Natural killer cell (primary cell): ENCODE results near the gene BPIFB1. TPM values are rescaled to one million over a fixed set of nuclear protein-coding genes. Genes with fewer than 3 reads are reported as not detected.

ENCODE experiments used
- ATAC-seq, 3 donors: fragments of 150-1000 bp in 2 of 3; fragments of 200-7000 bp in 1 of 3; cut with Tn5 transposase; 1 replicate in 1 of 3; 2 replicates in 2 of 3; pipeline ENCODE4 v1.10.0; 2021; ENCODE audit warnings: mild to moderate bottlenecking in 2 of 3, moderate library complexity in 2 of 3
- DNase-seq, 2 donors: peaks; one replicate each; pipeline versions ENCODE4 v3.0.0 to v3.0.0-alpha.2; 2013 to 2021; ENCODE audit warnings: mixed read lengths in 1 of 2
- H3K27ac ChIP-seq: one replicate; pipeline ENCODE4 v1.5.1; 2013; ENCODE audit warnings: mild to moderate bottlenecking, low read length
- H3K27me3 ChIP-seq: one replicate; pipeline ENCODE4 v1.6.1; 2013; ENCODE audit warnings: low read length; ENCODE audit not compliant: control insufficient read depth, insufficient read depth
- H3K36me3 ChIP-seq: one replicate; pipeline ENCODE4 v1.6.1; 2013; ENCODE audit warnings: low read length; ENCODE audit not compliant: control insufficient read depth, insufficient read depth
- H3K4me1 ChIP-seq: one replicate; pipeline ENCODE4 v1.6.1; 2013; ENCODE audit warnings: low read length; ENCODE audit not compliant: control insufficient read depth, insufficient read depth
- H3K4me3 ChIP-seq: one replicate; pipeline ENCODE4 v1.5.1; 2013; ENCODE audit warnings: low read length
- H3K9me3 ChIP-seq: one replicate; pipeline ENCODE4 v1.6.1; 2013; ENCODE audit warnings: low read length; ENCODE audit not compliant: control insufficient read depth, insufficient read depth
- H3K27ac Mint-ChIP-seq, 2 donors: one replicate each; pipeline ENCODE4 v1.8.0; 2022; ENCODE audit warnings: mild to moderate bottlenecking in 2 of 2, mixed read lengths in 2 of 2, moderate library complexity in 1 of 2
- H3K27me3 Mint-ChIP-seq, 2 donors: one replicate each; pipeline ENCODE4 v1.8.0; 2022; ENCODE audit warnings: low read depth in 2 of 2, mixed read lengths in 2 of 2
- H3K36me3 Mint-ChIP-seq: one replicate; pipeline ENCODE4 v1.8.0; 2022; ENCODE audit warnings: mixed read lengths
- H3K4me1 Mint-ChIP-seq, 2 donors: one replicate each; pipeline ENCODE4 v1.8.0; 2022; ENCODE audit warnings: mixed read lengths in 2 of 2
- H3K4me3 Mint-ChIP-seq: one replicate; pipeline ENCODE4 v1.8.0; 2022; ENCODE audit warnings: mild to moderate bottlenecking, moderate library complexity, mixed read lengths
- H3K9me3 Mint-ChIP-seq, 2 donors: one replicate each; pipeline ENCODE4 v1.8.0; 2022; ENCODE audit warnings: mixed read lengths in 2 of 2
- WGBS: methylation state at CpG from one replicate; pipeline ENCODE4 v1.1.7; 2013; ENCODE audit warnings: missing lambda C conversion rate; ENCODE audit not compliant: insufficient coverage; 5-methylcytosine and 5-hydroxymethylcytosine counted together
- intact Hi-C: fragments of 100-400 bp; cut with micrococcal nuclease; formaldehyde crosslinking; loops from one replicate; pipeline ENCODE4 v1.14.2; 2022
- total RNA-seq, 4 donors: library from RNA; stranded (reverse); fragments of 120-200 nt in 1 of 4; gene quantifications; one replicate each; pipeline versions ENCODE4 v1.2.3 to v1.2.4, GENCODE V29; 2013 to 2022
- TF ChIP-seq, protein P1 (sequence below): fragments of 200-600 bp; IDR thresholded peaks from one replicate; pipeline ENCODE4 v1.8.0; 2022; ENCODE audit warnings: antibody characterized with exemption

BPIFB1 gene
- total RNA-seq, 3 donors from 2014 or later (not counting 1 experiment from before 2014, with no cell fraction given), result not detected

DNA sequence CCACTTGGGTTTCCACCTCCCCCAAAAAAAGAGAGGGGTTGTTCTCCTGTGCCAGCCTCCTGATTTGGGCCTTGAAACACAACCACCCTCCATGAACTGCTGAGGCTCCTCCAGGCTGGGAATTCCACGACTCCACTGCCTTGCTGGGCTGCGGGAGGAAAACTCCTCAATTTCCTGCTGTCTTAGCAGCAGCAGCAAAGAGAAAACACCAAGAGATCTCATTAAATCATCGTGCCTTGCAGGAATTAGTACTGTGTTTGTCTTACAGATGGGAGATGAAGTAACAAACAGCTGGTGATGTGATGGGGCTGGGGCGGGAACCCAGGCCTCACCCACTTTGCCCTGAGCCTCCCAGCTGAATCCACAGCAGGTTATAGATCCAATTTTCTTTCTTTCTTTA lies 29.0 kb downstream of the BPIFB1 start:
- TF ChIP-seq, protein P1, sequence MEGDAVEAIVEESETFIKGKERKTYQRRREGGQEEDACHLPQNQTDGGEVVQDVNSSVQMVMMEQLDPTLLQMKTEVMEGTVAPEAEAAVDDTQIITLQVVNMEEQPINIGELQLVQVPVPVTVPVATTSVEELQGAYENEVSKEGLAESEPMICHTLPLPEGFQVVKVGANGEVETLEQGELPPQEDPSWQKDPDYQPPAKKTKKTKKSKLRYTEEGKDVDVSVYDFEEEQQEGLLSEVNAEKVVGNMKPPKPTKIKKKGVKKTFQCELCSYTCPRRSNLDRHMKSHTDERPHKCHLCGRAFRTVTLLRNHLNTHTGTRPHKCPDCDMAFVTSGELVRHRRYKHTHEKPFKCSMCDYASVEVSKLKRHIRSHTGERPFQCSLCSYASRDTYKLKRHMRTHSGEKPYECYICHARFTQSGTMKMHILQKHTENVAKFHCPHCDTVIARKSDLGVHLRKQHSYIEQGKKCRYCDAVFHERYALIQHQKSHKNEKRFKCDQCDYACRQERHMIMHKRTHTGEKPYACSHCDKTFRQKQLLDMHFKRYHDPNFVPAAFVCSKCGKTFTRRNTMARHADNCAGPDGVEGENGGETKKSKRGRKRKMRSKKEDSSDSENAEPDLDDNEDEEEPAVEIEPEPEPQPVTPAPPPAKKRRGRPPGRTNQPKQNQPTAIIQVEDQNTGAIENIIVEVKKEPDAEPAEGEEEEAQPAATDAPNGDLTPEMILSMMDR, result no peak
- intact Hi-C loops, result no loop called here
- Mint-ChIP-seq H3K36me3 (no peaks in the 10 kb centered on the region), H3K27ac (no peak overlapping the region), H3K27me3 (no peaks in the 10 kb centered on the region), H3K4me3 (no peak overlapping the region), H3K9me3 (no peaks in the 10 kb centered on the region), H3K4me1 (no peaks in the 10 kb centered on the region)
- 88% methylated on average over 4 of the region's 4 CpGs for WGBS
- DNase-seq (no peak), ATAC-seq (no peak)
- Histone ChIP-seq H3K36me3 (no peaks in the 10 kb centered on the region), H3K27me3 (no peaks in the 10 kb centered on the region), H3K4me1 (no peaks in the 10 kb centered on the region), H3K9me3 (no peaks in the 10 kb centered on the region), H3K27ac (no peak overlapping the region), H3K4me3 (no peak overlapping the region)

DNA sequence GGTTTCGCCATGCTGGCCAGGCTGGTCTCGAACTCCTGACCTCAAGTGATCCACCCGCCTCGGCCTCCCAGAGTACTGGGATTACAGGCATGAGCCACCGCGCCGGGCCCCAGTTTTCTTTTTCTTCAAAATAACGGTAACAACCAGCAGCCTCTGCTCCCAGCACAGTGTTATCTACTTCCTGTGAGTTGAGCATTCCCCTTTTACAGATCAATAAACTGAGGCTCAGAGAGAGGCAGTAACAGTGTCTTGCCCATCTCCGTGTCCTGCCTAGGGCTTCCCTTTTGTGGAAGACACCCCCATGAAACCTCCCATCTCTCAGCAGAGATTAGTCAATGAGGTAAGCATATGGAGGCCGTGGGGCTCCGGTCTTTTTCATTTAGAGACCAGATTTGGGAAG lies 29.6 kb downstream of the BPIFB1 start:
- Histone ChIP-seq H3K4me1 (no peaks in the 10 kb centered on the region), H3K9me3 (no peaks in the 10 kb centered on the region), H3K27ac (no peak overlapping the region), H3K27me3 (no peaks in the 10 kb centered on the region), H3K4me3 (no peak overlapping the region), H3K36me3 (no peaks in the 10 kb centered on the region)
- WGBS, result 94% methylated on average over 11 of the region's 11 CpGs
- H3K36me3 Mint-ChIP-seq, result no peaks in the 10 kb centered on the region
- DNase-seq (no peak), ATAC-seq (no peak)
- intact Hi-C loops, result no loop called here
- TF ChIP-seq, protein P1, result no peak
- H3K27me3 Mint-ChIP-seq, result peaks cover 0 to 4% of the 10 kb centered on the region in 2 donors
- H3K27ac Mint-ChIP-seq, result no peak overlapping the region
- H3K9me3 Mint-ChIP-seq, result no peaks in the 10 kb centered on the region
- H3K4me3 Mint-ChIP-seq, result no peak overlapping the region
- no peaks in the 10 kb centered on the region for H3K4me1 Mint-ChIP-seq

DNA sequence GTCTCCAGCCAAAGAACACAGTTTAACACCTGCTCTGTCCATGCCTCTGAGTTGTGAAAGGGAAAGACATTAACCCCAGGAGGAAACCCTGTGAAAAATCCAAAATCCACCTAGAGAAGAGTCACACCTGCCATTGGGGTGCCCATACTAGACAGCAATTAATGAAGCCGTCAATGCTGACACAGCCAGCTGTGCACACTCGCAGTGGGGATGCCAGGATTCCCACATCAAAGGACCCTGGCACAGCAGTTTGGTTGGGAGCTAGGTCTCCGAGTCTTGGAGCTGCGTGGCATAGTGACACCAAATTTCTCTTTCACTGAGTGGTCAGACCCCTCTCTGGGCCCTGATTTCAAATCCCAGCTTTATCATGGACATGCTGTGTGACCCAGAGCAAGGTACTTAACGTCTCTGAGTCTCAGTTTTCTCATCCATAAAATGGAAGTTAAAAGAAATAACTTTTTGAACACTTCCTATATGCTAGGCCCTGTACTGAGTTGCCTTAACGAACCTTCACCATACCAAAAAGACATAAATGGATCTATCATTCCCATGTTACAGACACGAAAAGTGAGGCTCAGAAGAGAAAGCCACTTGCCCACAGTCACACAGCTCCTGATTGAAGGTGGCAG lies 30.8 kb downstream of the BPIFB1 start:
- WGBS, result 77% methylated on average over 6 of the region's 7 CpGs
- no peaks in the 10 kb centered on the region for H3K27me3 ChIP-seq
- intact Hi-C loops, result no loop called here
- no peak overlapping the region for H3K27ac Mint-ChIP-seq
- H3K4me1 ChIP-seq, result no peaks in the 10 kb centered on the region
- no peaks in the 10 kb centered on the region for H3K9me3 Mint-ChIP-seq
- H3K9me3 ChIP-seq, result no peaks in the 10 kb centered on the region
- no peak for DNase-seq
- ATAC-seq, result no peak
- H3K36me3 ChIP-seq, result no peaks in the 10 kb centered on the region
- no peak overlapping the region for H3K4me3 Mint-ChIP-seq
- no peak overlapping the region for H3K4me3 ChIP-seq
- TF ChIP-seq, protein P1, result no peak
- H3K27ac ChIP-seq, result no peak overlapping the region
- H3K4me1 Mint-ChIP-seq, result no peaks in the 10 kb centered on the region
- peaks cover 0 to 4% of the 10 kb centered on the region in 2 donors for H3K27me3 Mint-ChIP-seq
- H3K36me3 Mint-ChIP-seq, result no peaks in the 10 kb centered on the region

DNA sequence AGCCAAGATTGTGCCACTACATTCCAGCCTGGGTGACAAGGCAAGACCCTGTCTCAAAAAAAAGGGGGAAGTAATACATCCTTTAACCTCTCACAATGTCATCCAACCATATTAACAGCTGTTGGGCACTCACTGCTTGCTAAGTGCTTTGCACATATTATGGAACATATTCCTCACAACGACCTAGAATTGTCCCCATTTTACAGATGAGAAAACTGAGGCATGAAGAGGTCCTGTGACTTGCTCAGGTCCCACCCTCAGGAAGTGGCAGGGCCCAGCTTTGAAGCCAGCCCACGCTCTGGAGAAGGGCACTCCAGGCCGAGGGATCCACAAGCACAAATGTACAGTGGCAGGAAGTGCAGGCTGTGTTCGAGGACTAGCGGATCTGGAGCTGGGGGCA lies 33.3 kb downstream of the BPIFB1 start:
- Histone ChIP-seq H3K4me1 (no peaks in the 10 kb centered on the region), H3K9me3 (no peaks in the 10 kb centered on the region), H3K36me3 (no peaks in the 10 kb centered on the region), H3K27ac (no peak overlapping the region), H3K27me3 (no peaks in the 10 kb centered on the region), H3K4me3 (no peak overlapping the region)
- Mint-ChIP-seq H3K9me3 (no peaks in the 10 kb centered on the region), H3K36me3 (no peaks in the 10 kb centered on the region), H3K27ac (no peak overlapping the region), H3K4me1 (no peaks in the 10 kb centered on the region), H3K27me3 (peaks cover 0 to 4% of the 10 kb centered on the region in 2 donors), H3K4me3 (no peak overlapping the region)
- TF ChIP-seq, protein P1, result no peak
- no peak for ATAC-seq
- 80% methylated on average over 5 of the region's 5 CpGs for WGBS
- intact Hi-C loops, result loop anchor here (1.0 kb wide), 1 partner anchor 16 kb away; no protein-coding TSS in a partner anchor
- DNase-seq, result no peak
